Astrocyte (in vitro differentiated cells and primary cell): ENCODE results near the gene MCCD1.

Experiments used
- CTCF ChIP-seq: IDR thresholded peaks from 2 replicates; pipeline ENCODE4 v1.5.1; 2011; ENCODE audit warnings: low read depth, mild to moderate bottlenecking, inconsistent platforms, low read length, moderate library complexity; ENCODE audit not compliant: insufficient read depth
- EZH2 ChIP-seq: IDR thresholded peaks from 2 replicates; pipeline ENCODE4 v1.6.1; 2012; ENCODE audit warnings: mild to moderate bottlenecking, low read length, inconsistent platforms; ENCODE audit not compliant: insufficient read depth

GRCh38 chr6:31529329-31530150 lies 778 bp downstream of the MCCD1 start:
- TF ChIP-seq CTCF, result no peak
- TF ChIP-seq EZH2, result no peak
